Dermis microvascular lymphatic vessel endothelial cell (primary cell): ENCODE results near the gene PTPN2. TPM values are rescaled to one million over a fixed set of nuclear protein-coding genes. Genes with fewer than 3 reads are reported as not detected.
A peak's percentile ranks its signal among the peaks of the same experiment; 100 is the strongest.

Experiments used
- DNase-seq, 2 donors: peaks; one replicate each; pipeline versions ENCODE4 v3.0.0 to v3.0.0-alpha.2; 2010; ENCODE audit warnings: low read depth in 2 of 2
- total RNA-seq: library from RNA; depleted of rRNA; stranded (reverse); fragments of >200 nt; gene quantifications from 2 replicates; pipeline ENCODE4 v1.2.1, GENCODE V29; 2014

PTPN2 gene
- total RNA-seq, 1 donor from 2014 or later = 13.5 TPM

- peak; percentile 6 to 60 for DNase-seq
Observed at GRCh38 chr18:12858991-12859390, 25.0 kb downstream of the PTPN2 start.

- no peak for DNase-seq
Observed at GRCh38 chr18:12857991-12858544, 26.0 kb downstream of the PTPN2 start.

GRCh38 chr18:12857215-12857905 lies 26.7 kb downstream of the PTPN2 start:
- no peak for DNase-seq

- no peak for DNase-seq
Observed at GRCh38 chr18:12855916-12856315, 28.1 kb downstream of the PTPN2 start.

- no peak for DNase-seq
Observed at GRCh38 chr18:12852566-12853315, 31.3 kb downstream of the PTPN2 start.

GRCh38 chr18:12851716-12852115 lies 32.3 kb downstream of the PTPN2 start:
- no peak for DNase-seq

- DNase-seq = no peak
Observed at GRCh38 chr18:12849548-12849947, 34.5 kb downstream of the PTPN2 start.

- no peak for DNase-seq
Observed at GRCh38 chr18:12848405-12848804, 35.6 kb downstream of the PTPN2 start.

- no peak for DNase-seq
Observed at GRCh38 chr18:12844391-12844790, 39.6 kb downstream of the PTPN2 start.

- no peak for DNase-seq
Observed at GRCh38 chr18:12843420-12844350, 40.4 kb downstream of the PTPN2 start.

- DNase-seq = no peak
Observed at GRCh38 chr18:12842459-12843380, 41.3 kb downstream of the PTPN2 start.

GRCh38 chr18:12841070-12841469 lies 43.0 kb downstream of the PTPN2 start:
- DNase-seq = no peak

GRCh38 chr18:12840382-12840781 lies 43.7 kb downstream of the PTPN2 start:
- DNase-seq = no peak

GRCh38 chr18:12839526-12840196 lies 44.4 kb downstream of the PTPN2 start:
- no peak for DNase-seq

GRCh38 chr18:12839057-12839525 lies 44.9 kb downstream of the PTPN2 start:
- DNase-seq = no peak

- peak; percentile 5 to 28 for DNase-seq
Observed at GRCh38 chr18:12838178-12838634, 45.8 kb downstream of the PTPN2 start.

- DNase-seq = no peak
Observed at GRCh38 chr18:12837747-12838146, 46.3 kb downstream of the PTPN2 start.

- no peak for DNase-seq
Observed at GRCh38 chr18:12836551-12836950, 47.5 kb downstream of the PTPN2 start.
